Activated naive CD4-positive, alpha-beta T cell treated with Interleukin-2 at 50 U/mL for 16 hours (primary cell): ENCODE results near the gene HECW1.

ENCODE experiments used
- DNase-seq: peaks from one replicate; pipeline ENCODE4 v3.0.0-alpha.2; 2020

Gene HECW1

DNA sequence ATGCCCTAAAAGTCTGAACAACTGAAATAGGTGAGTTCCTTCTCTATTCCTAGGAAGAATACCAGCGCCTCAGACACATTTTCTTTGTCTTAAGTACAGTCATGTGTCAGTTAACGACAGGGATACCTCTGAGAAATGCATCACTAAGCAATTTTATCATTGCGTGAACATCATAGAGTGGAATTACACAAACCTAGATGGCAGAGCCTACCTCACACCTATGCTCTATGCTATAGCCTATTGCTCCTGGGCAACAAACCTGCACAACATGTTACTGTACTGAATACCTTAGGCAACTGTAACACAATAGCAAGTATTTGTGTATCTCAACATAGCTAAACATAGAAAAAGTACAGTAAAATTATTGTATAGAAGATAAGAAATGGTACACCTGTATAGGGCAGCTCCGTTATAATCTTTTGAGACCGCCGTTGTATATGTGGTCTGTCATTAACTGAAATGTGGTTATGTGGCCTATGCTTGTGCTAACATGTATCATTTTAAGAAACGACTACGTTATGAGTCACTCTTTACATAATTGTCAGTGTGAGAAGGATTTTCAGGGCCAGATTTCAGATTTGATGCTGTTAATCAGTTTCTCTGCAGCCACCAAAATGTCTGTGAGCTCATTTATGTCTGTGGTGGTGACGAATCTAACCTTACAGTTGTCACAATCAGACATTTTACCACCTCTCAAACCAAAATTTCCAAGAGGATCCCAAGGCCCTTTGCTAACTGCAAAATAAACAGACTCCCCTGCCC lies 404.3 kb downstream of the HECW1 start:
- no peak for DNase-seq

DNA sequence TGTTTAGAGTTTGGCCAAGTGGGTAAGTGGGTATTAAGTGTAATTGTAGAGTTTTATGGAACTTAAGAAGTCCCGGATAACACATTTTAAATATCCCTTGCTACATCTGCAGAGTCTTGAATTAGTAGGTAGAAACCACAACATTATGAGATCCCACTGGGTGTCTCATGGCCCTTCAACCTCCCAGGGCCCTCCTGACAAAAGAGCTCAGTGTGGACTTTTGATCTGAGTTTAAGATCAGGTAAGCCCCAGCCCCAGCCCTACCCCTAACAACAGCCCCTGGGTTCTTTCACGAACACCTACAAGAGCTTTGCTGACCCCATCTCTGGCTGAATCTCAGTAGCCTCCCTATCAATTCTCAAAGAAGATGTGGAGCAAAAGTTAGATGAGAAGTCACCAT lies 405.0 kb downstream of the HECW1 start:
- DNase-seq = no peak

DNA sequence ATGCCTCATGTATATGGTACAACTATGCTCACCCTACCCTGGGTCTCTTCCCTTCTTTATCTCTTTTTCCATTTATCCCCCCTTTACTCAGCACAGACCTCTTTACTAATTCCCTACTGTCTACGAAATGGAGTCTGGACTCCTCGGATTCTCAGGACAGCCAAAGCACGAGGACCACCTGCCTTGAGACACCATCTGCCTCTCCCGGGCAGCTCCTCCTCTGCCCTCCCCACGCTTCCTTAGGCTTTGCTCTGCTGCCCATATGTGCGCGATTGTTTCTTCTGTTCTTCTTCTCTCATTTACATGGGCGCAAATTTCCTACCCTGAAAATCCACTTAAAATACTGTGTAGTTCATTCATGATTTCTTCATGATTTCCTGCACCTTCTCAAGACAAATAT lies 407.8 kb downstream of the HECW1 start:
- DNase-seq = no peak

DNA sequence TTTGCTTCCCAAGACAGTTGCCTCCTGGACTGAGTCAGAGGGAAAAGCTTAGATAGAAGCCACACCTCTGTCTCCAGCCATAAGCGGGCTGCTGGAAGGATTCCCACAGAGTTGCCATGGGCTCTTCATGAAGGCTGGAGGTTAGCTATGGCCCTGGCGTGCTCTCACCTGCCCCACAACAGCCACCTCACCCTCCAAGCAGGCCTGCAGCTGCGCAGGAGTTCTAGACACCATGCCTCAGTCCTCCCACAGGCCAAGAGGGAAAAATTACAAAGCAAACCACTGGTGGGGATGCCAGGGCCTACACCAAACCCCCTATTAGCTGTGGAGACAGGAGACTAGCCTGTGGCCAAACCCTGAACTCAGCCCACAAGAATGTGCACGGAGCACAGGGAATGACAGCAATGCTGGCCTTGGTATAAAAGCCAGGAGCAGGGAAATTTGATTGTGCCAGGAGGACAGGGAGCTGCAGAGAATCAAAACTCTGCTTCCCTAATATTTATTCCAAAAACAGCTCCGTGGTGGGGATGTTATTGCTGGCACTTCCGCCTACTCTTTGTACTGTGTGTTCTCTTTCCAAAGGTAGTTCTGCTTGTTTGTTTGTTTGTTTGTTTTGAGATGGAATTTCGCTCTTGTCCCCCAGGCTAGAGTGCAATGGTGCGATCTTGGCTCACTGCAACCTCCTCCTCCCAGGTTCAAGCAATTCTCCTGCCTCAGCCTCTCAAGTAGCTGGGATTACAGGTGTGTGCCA lies 410.1 kb downstream of the HECW1 start:
- no peak for DNase-seq

DNA sequence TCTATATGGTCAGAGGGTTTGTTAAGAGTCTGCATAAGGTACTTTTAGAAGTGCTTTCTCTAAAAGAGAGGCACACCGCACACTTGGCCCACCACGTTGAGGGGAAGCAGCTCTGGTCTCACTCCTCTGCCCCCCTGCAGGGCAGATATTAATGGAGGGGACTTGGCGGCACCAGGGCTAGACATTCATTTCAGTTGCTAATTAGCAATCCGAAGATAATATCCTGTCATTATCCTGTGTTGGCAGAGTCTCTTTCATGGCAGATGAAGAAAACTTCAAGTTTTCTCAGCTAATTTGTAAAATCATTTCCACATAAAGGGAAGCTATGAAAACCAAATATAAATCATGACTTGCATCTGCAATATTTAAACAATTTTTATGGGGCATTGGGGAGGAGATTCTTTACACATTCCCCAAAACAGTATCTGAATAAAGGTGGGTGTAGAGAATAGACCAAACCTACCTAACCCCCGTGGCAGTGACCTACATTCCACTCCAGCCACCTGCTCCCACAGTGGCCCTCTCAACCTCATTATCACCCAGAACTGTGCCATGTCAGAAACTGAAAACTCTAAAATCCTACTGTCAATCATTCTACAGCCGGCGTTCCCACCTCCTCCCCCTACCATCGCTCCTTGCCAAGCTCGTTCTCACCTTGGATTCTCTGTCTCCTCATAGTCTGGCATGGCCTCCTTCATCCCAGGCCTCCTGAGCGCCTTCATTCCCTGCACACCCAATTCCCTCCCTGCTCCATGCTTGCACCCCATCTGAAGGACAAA lies 416.3 kb downstream of the HECW1 start:
- DNase-seq = no peak

DNA sequence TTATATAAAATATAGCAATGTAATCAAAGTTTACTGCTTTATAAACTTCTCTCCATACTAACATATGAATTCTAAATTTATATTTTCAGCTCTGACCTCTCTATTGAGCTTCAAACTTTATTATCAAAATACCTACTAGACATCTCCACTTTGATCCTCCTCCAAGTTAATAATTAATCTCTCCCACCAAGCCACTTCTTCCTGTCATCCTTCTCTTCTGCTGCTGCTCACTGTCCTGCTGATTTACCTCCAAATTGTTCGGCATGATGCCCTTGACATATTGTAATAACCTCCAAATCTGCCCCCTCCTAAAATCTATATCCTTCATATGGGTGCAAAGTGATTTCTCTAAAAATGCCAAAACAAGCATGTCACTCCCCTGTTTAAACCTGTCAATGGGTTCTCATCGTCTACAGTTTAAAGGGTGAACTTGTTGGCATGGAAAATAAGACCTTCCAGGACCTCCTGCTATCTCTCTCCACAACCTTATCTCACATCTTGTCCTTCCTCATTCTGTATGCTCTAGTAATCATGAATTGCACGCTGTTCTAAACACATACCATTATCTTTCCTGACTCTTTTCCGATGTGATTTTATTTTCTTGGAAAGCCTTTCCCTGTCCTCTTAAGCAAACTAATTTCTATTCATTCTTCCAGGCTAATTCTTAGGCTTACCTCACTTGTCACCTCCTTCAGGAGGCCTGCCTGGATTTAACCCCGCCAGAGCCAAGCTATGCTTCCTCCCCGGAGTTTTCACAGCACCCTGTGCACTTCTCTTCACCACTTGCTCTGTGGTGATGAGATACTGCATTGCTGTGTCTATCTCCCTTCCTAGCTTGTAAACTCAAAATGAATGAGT lies 418.3 kb downstream of the HECW1 start:
- DNase-seq = no peak

DNA sequence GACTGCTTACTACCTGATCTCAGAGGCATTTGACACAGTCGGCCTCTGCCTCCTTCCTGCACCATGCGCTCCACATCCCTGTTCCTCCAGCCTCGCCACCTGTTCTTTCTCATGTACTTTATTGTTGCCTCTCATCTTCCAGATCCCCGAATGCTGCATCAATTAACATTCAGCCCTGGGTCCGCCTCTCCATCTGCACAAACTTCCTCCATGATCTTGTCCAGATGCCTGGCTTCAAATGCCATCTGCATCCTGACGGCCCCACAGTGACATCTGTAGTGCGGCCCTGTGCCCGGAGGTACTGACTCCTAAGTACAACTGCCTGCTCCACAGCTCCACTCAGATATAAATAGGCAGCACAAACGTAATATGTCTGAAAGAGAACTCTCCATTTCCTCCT lies 419.3 kb downstream of the HECW1 start:
- DNase-seq = no peak

DNA sequence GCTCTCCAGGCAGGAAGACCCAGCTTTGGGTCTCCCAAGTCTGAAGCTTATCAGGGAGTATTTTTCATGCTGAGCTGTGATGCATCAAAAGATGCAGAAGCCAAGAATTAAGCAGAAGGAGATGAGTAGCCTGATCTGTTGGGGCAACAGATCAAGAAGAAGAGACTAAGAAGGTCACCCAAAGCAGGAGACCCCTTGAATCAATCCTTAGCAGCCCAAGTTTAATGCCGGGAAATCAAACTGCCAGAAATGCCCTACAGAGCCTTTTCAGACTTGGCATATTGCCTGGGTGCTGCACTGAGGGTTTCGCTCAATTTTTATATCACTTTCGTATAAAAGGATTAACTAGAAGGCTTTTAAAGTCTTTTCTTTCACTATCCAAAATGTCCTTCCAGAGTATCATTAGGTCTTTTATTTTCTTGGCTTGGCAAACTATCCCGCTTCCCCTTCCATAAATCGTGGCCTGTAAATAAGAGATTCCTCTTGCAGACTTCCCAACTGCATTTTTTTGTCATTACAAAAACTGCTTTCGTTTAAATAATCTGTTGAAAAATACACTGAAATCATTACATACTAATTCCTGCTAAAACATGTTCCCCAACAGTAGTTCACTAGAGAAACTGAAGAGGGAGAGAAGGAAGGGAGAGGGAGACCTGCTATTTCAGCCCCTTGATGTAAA lies 421.5 kb downstream of the HECW1 start:
- no peak for DNase-seq

DNA sequence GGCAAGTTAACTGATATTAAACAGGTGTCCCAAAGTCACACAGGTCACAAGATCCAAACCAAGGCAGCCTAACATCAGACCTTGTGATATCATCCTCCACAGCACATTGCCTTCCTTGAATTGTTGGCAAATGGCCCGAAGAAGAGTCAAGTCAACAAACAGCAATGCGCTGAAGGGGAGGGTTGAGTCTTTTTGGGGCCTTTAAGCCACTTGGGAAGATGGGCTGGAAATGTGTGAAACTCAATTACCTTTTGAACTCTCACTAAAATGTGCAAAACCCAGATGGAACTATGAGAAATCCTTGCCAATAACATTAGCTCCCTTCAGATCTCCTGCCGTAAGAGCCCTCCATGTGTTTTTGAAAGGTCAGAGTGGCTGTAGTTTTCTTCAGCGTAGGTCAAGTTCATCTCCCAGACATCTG lies 422.6 kb downstream of the HECW1 start:
- DNase-seq = no peak

DNA sequence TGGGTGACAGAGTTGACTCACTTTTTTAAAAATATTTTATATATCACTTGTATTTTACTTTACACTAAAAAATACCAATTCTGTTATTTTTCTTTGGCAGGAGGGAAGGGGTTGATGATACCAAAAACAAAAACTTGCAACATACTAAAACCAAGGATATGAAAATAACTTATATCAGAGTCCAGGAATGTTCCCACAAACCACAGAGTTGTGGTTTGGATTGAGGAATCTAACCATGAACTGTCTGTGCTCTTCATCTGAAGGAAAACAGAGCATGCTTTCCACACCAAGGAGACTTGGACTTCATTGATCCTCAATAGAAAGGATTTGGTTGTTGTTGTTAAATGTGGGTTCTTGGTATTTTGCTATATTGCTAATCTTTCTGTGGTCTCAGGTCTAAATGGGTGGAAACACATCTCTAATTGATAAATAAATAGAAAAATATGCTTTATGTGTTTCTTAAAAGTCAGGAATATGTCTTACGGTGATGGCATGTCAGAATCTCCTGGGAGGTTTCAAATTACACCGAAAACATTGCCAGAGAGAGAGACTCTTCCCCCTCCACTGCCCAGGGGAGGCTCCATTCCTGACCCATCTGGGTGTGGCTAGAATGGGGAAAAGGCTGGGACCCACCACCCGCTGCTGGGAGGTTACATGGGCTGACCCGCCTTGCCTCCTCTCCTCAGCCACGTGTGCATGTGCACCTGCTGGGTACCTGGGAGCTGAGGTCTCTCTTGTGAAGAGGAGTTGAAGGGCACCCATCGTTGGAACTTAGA lies 423.6 kb downstream of the HECW1 start:
- DNase-seq = no peak

DNA sequence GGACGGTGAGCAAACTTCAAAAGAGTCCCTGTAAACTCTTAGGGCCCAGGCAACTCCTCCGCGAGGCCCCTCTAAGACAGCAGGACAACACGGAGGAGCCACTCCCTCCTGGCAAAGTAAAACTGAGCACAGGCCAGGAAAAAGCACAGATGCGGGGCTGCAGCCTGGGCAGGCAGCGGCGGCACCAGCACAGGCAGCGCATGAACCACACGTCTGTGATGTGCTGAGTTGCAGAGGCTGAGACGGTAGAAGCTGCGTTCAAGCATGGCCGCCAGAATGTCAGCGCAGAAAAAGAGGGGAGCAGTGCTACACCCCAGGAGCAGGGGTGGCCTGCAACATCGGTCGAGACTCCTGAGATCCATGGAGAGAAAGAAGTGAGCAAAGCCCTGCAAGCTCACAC lies 424.3 kb downstream of the HECW1 start:
- DNase-seq = no peak

DNA sequence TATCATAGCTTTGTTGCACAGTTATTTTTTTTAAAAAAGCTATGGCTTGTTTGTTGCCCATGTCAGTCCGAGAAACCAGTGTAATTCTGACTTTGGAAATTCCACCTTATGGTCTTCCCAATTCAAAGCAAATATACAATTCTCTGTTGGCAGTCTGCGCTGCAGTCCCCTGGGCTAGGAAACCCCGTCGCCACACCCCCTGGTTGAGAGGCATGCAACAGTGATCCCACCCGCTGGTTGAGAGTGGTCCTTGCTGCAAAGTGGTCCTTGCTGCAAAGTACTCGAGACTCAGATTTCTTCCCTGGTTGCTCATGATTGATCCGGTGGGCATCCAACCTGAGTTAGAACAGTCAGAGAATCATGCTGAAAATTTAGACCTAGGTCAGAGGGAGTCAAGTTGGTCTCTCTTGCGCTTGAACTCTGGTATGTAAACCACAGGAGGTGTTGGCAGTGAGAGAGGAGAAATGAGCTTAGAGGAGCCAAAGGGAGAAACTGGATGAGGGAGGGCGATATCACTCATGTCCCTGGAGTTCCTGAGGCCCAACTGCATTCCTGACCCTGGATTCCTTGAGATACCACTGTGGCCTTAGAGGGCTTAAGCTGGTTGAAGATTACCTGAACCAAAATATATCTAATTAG lies 425.4 kb downstream of the HECW1 start:
- no peak for DNase-seq

DNA sequence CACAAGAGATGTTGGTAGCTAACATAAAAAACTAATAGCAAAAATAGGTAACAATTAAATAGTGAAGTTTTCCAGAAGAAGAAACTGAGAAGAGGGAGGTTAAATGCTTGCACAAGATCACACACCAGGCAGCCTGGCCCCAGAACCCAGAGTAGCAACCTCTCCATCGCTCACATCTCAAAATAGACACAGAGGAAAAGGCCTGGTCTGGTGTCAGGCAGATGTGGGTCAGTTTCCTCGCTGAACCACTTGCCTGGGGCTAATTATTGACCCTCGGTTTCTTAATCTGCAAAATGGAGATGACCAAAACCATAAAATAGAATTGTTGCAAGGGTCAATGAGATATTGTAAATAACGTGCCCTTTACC lies 425.9 kb downstream of the HECW1 start:
- DNase-seq = no peak

DNA sequence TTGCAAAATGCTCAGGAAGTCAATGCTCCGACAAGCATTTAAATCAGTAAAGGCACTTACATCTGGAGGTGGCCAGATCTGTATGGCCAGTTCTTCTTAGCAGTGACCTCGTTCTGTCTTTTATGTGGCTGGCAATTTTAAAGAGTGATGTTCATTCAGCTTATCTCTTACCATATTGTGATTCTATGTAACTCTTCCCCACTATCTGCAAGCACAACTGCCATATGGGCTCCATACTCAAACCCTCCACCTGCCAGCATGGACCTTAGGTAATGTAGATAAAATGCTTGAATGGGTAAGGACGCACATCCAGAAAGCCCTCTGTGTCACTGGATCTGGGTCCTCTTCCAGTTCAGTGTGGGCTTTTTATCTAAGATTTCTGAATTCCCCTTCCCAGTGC lies 428.0 kb downstream of the HECW1 start:
- DNase-seq = no peak

DNA sequence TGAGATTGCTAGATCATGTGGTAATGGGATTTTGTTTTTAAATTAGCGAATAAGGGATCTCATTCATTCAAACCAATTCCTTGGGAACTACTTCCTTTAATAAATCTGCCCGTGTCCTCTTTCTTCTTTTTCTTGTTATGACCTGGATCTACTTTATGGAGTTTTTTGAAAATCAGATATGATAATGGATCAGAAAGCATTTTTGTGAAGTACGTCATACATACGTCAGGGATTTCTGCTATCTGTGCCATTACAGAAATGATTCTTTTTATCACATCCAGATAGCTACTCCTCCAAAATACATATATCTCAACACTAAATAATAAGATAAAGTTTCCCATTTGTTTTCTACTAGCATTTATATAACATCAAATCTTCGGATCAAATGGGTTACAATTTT lies 430.3 kb downstream of the HECW1 start:
- DNase-seq = no peak

DNA sequence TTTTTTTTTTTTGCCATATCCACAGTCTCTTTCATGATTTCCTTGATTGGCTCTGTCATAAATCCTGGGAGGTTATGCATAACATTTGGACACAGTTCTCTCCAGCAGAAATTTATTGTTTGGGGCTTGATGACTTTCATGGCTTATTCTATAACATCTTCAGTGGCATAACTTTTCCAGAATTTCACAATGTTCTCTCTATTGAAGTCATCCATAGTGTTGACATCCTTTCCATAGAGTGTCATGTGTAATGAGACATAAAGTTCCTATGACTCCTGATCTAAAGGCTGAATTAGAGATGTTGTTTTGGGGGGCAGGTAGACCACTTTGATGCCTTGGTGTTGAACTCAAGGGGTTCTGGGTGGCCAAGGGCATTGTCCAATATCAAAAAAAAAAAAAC lies 433.8 kb downstream of the HECW1 start:
- no peak for DNase-seq

DNA sequence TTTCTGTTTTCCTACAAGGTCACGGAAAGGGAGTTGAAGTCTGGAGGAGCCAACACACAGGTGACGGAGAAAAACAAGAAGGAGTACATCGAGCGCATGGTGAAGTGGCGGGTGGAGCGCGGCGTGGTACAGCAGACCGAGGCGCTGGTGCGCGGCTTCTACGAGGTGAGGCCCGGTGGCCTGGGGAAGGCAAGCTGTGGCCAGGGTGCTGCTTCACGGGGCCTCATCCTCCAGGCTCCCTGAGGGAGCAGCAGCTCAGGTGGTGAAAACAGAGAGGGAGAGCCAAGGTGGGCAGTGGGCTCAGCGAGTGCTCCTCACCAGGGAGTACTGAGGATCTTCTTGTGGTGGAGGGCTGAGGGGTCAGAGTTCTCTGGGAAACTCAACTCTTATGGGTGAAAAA lies 438.0 kb downstream of the HECW1 start:
- DNase-seq = no peak

DNA sequence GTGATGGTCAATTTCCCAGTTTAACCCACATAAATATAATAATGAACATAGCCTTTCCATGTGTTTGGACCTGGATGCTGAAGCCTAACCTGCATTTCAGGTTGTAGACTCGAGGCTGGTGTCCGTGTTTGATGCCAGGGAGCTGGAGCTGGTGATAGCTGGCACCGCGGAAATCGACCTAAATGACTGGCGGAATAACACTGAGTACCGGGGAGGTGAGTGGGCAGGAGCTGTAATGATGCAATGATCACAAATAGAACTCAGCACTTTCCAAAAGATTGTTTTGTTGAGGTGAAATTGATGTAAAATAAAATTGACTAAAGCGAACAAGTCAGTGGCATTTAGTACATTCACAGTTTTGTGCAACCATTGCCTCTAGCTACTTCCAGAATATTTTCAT lies 439.7 kb downstream of the HECW1 start:
- DNase-seq = no peak

DNA sequence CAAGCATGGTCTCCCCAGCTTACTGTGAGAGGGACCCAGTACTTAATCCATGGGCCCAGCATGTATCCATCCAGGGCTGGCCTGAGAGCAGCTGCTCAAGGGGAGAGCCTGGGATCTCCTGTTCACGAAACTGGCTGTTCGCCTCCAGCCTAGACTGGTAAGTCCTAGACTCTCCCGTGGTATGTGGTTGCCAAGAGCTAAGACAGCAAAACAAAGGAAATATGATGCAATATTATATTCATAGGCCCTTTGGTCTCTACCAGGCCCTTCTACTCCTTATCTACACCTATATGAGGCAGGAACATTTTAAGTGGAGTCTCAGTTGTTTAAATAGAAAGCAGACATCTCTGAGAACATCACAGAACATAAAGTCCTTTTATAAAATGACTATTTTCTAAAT lies 441.6 kb downstream of the HECW1 start:
- no peak for DNase-seq

DNA sequence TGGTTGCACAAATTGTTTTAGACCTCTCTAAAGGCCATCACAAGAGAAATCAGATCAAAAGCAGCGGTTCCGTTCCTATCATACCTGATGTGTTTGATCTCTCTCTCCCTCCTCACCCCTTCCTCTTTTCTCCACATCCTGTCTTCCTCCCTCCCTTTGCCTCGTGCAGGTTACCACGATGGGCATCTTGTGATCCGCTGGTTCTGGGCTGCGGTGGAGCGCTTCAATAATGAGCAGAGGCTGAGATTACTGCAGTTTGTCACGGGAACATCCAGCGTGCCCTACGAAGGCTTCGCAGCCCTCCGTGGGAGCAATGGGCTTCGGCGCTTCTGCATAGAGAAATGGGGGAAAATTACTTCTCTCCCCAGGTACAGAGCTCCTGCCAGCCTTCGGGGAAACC lies 442.0 kb downstream of the HECW1 start:
- DNase-seq = no peak
